HG03280 (cell line): ENCODE measurements around the gene THSD4.

Experiments used
- ATAC-seq: cut with Tn5 transposase; IDR thresholded peaks from one replicate; pipeline ENCODE4 v1.9.1; 2021; ENCODE audit warnings: mild to moderate bottlenecking, moderate library complexity; ENCODE audit not compliant: unreplicated experiment

THSD4 gene

GRCh38 chr15:71471347-71471746 lies 356.1 kb downstream of the THSD4 start:
- no peak for ATAC-seq

- no peak for ATAC-seq
Measured at GRCh38 chr15:71472566-71472965, 357.3 kb downstream of the THSD4 start.

- no peak for ATAC-seq
Measured at GRCh38 chr15:71473751-71474150, 358.5 kb downstream of the THSD4 start.

- no peak for ATAC-seq
Measured at GRCh38 chr15:71476823-71477222, 361.6 kb downstream of the THSD4 start.

GRCh38 chr15:71480556-71480955 lies 365.3 kb downstream of the THSD4 start:
- ATAC-seq = no peak

GRCh38 chr15:71484080-71484479 lies 368.8 kb downstream of the THSD4 start:
- no peak for ATAC-seq

GRCh38 chr15:71485094-71485693 lies 369.9 kb downstream of the THSD4 start:
- no peak for ATAC-seq

- ATAC-seq = no peak
Measured at GRCh38 chr15:71489570-71489969, 374.3 kb downstream of the THSD4 start.

GRCh38 chr15:71493526-71493925 lies 378.3 kb downstream of the THSD4 start:
- no peak for ATAC-seq

- no peak for ATAC-seq
Measured at GRCh38 chr15:71494563-71495397, 379.5 kb downstream of the THSD4 start.

- no peak for ATAC-seq
Measured at GRCh38 chr15:71495398-71495780, 380.1 kb downstream of the THSD4 start.

- no peak for ATAC-seq
Measured at GRCh38 chr15:71496336-71496955, 381.2 kb downstream of the THSD4 start.

- no peak for ATAC-seq
Measured at GRCh38 chr15:71501344-71502076, 386.2 kb downstream of the THSD4 start.

- ATAC-seq = no peak
Measured at GRCh38 chr15:71502077-71502432, 386.8 kb downstream of the THSD4 start.

- no peak for ATAC-seq
Measured at GRCh38 chr15:71505962-71506361, 390.7 kb downstream of the THSD4 start.

GRCh38 chr15:71506946-71507345 lies 391.7 kb downstream of the THSD4 start:
- ATAC-seq = no peak

- no peak for ATAC-seq
Measured at GRCh38 chr15:71508081-71508682, 392.9 kb downstream of the THSD4 start.

- ATAC-seq = no peak
Measured at GRCh38 chr15:71509139-71509538, 393.9 kb downstream of the THSD4 start.

- no peak for ATAC-seq
Measured at GRCh38 chr15:71510763-71511162, 395.5 kb downstream of the THSD4 start.

GRCh38 chr15:71511796-71512681 lies 396.8 kb downstream of the THSD4 start:
- ATAC-seq = no peak
